Gastroesophageal sphincter (tissue), 4 donors: Measurements from ENCODE around the gene TMEM232. TPM values are rescaled to one million over a fixed set of nuclear protein-coding genes. Genes with fewer than 3 reads are reported as not detected.

ENCODE experiments used
- ATAC-seq: fragments of 150-250 bp; one replicate; pipeline ENCODE4 v1.9.1; 2016; ENCODE audit warnings: mild to moderate bottlenecking, moderate library complexity
- H3K27ac ChIP-seq, 4 donors: fragments of 200-600 bp; sonication (generic) in 3 of 4; 1 replicate in 3 of 4; 2 replicates in 1 of 4; pipeline ENCODE4 v1.5.1; 2016 to 2019
- H3K27me3 ChIP-seq: fragments of 200-600 bp; sonication (generic); one replicate; pipeline ENCODE4 v1.5.1; 2019
- H3K36me3 ChIP-seq, 2 donors: fragments of 200-600 bp; sonication (generic); one replicate each; pipeline ENCODE4 v1.5.1; 2019; ENCODE audit warnings: control low read depth in 1 of 2
- H3K4me1 ChIP-seq, 3 donors: fragments of 200-600 bp; sonication (generic); 1 replicate in 2 of 3; 2 replicates in 1 of 3; pipeline ENCODE4 v1.5.1; 2016 to 2019; ENCODE audit warnings: control low read depth in 2 of 3
- H3K4me3 ChIP-seq, 2 donors: fragments of 200-600 bp; sonication (generic); one replicate each; pipeline ENCODE4 v1.5.1; 2019; ENCODE audit warnings: mild to moderate bottlenecking in 1 of 2, moderate library complexity in 1 of 2
- H3K9me3 ChIP-seq, 3 donors: fragments of 200-600 bp; sonication (generic); one replicate each; pipeline ENCODE4 v1.5.1; 2017 to 2019; ENCODE audit warnings: control low read depth in 2 of 3
- EP300 ChIP-seq: sonication (generic); formaldehyde crosslinking; IDR thresholded peaks from one replicate; pipeline ENCODE4 v1.6.1; 2017; ENCODE audit warnings: antibody characterized with exemption, mild to moderate bottlenecking
- POLR2A ChIP-seq, 2 donors: fragments of 450-650 bp; IDR thresholded peaks; one replicate each; pipeline ENCODE4 v1.6.1; 2017; ENCODE audit warnings: antibody characterized with exemption in 2 of 2, mild to moderate bottlenecking in 2 of 2, moderate library complexity in 1 of 2
- POLR2AphosphoS5 ChIP-seq: sonication (generic); formaldehyde crosslinking; IDR thresholded peaks from one replicate; pipeline ENCODE4 v1.6.1; 2017; ENCODE audit warnings: antibody characterized with exemption
- WGBS, 2 donors: methylation state at CpG; one replicate each; pipeline ENCODE4 v1.1.5; 2018; ENCODE audit warnings: low coverage in 1 of 2; 5-methylcytosine and 5-hydroxymethylcytosine counted together
- total RNA-seq, 4 donors: library from RNA; depleted of rRNA; stranded (reverse); fragments of >200 nt; gene quantifications; one replicate each; pipeline ENCODE4 v1.1.0, GENCODE V29; 2016
- TF ChIP-seq, protein P1 (sequence below), 4 experiments: fragments of 200-600 bp in 2 of 4; fragments of 450-650 bp in 2 of 4; sonication (generic) in 1 of 4; IDR thresholded peaks; one replicate each; pipeline ENCODE4 v1.5.1; 2017 to 2019; ENCODE audit warnings: antibody characterized with exemption in 4 of 4, mild to moderate bottlenecking in 2 of 4, moderate library complexity in 2 of 4

TMEM232 gene
- total RNA-seq, 4 donors from 2014 or later: 2.2 to 5.1 (median 3.8) TPM

DNA sequence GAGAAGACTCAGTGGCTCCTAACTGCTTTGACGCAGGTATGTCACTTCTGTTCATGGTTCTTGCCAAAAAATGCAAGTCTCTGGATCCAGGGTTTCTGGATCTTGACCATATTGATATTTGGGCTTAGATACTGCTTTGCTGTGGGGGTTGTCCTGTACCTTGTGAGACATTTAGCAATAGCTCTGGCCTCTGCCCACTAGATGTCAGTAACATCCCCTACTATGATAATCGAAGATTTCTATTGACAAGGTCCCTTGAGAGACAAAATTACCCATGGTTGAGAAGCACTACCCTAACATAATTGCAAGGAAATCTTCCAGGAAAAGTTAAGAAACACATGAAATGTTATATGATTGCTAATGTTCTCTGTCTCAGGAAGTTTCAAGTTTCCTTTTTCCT, 285.4 kb downstream of the TMEM232 start:
- H3K4me1 ChIP-seq: no peaks in the 10 kb centered on the region
- H3K36me3 ChIP-seq: no peaks in the 10 kb centered on the region
- no peak overlapping the region for H3K4me3 ChIP-seq
- TF ChIP-seq POLR2A (IDR thresholded peaks at IDR 0.05) (no peak), EP300 (no peak), POLR2AphosphoS5 (no peak)
- TF ChIP-seq, protein P1, sequence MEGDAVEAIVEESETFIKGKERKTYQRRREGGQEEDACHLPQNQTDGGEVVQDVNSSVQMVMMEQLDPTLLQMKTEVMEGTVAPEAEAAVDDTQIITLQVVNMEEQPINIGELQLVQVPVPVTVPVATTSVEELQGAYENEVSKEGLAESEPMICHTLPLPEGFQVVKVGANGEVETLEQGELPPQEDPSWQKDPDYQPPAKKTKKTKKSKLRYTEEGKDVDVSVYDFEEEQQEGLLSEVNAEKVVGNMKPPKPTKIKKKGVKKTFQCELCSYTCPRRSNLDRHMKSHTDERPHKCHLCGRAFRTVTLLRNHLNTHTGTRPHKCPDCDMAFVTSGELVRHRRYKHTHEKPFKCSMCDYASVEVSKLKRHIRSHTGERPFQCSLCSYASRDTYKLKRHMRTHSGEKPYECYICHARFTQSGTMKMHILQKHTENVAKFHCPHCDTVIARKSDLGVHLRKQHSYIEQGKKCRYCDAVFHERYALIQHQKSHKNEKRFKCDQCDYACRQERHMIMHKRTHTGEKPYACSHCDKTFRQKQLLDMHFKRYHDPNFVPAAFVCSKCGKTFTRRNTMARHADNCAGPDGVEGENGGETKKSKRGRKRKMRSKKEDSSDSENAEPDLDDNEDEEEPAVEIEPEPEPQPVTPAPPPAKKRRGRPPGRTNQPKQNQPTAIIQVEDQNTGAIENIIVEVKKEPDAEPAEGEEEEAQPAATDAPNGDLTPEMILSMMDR (IDR thresholded peaks at IDR 0.05): no peak
- peaks cover 0 to 4% (median 0%) of the 10 kb centered on the region in 3 donors for H3K9me3 ChIP-seq
- no peak for ATAC-seq
- WGBS, 2 donors: 19 to 47% methylated on average over 2 of the region's 2 CpGs
- no peak overlapping the region for H3K27ac ChIP-seq
- H3K27me3 ChIP-seq: no peaks in the 10 kb centered on the region

DNA sequence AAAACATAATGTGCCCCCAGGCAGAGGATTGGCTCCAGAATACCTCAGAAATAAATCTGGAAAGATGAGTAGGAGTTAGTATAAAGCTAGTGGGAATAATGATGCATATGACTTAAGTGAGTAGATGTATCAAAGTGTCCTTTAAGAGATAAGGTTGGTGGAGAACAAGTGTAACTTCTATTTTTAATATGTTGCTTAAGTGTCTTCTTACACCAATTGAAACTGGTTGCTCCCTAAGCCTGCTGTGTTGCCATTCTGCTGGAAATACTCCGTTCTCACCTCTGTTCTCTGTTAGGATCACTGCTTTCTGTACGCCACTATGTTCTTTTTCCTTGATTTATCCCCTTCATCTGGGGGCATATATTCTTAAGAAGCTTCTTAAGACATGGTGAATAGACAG, 286.4 kb downstream of the TMEM232 start:
- Histone ChIP-seq H3K27ac (no peak overlapping the region), H3K4me1 (no peaks in the 10 kb centered on the region), H3K4me3 (no peak overlapping the region), H3K27me3 (no peaks in the 10 kb centered on the region), H3K36me3 (no peaks in the 10 kb centered on the region), H3K9me3 (peaks cover 0 to 4% (median 0%) of the 10 kb centered on the region in 3 donors)
- 87 to 88% methylated on average over 2 of the region's 2 CpGs for WGBS, 2 donors
- no peak for TF ChIP-seq EP300
- TF ChIP-seq, protein P1 (IDR thresholded peaks at IDR 0.05): no peak
- TF ChIP-seq POLR2AphosphoS5: no peak
- no peak for TF ChIP-seq POLR2A (IDR thresholded peaks at IDR 0.05)
- ATAC-seq: no peak

DNA sequence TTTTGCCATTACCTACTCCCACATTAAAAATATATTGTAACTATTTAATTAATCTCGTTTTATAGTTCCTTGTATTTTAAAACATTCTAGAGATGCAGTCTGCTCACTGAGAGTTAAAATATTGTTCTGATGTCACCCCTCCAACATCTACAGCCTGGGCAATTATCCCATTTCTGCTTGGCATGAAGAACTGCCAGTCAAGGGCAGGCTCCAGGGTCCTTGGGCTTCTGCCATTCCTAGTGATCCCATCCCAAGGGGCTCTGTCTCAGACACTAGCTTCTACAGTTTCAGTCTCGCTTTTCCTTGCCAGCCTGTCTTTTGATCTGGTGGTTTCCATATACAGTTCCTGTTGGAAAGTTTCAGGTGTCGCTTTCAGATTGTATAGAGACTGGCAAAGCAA, 287.2 kb downstream of the TMEM232 start:
- TF ChIP-seq, protein P1 (IDR thresholded peaks at IDR 0.05): no peak
- no peak for TF ChIP-seq EP300
- no peak for TF ChIP-seq POLR2AphosphoS5
- TF ChIP-seq POLR2A (IDR thresholded peaks at IDR 0.05): no peak
- H3K9me3 ChIP-seq: peaks cover 0 to 4% (median 0%) of the 10 kb centered on the region in 3 donors
- 35 to 56% methylated on average over 2 to 3 of the region's 3 CpGs for WGBS, 2 donors
- H3K27me3 ChIP-seq: no peaks in the 10 kb centered on the region
- no peak overlapping the region for H3K4me3 ChIP-seq
- ATAC-seq: no peak
- no peaks in the 10 kb centered on the region for H3K4me1 ChIP-seq
- H3K27ac ChIP-seq: no peak overlapping the region
- H3K36me3 ChIP-seq: no peaks in the 10 kb centered on the region

DNA sequence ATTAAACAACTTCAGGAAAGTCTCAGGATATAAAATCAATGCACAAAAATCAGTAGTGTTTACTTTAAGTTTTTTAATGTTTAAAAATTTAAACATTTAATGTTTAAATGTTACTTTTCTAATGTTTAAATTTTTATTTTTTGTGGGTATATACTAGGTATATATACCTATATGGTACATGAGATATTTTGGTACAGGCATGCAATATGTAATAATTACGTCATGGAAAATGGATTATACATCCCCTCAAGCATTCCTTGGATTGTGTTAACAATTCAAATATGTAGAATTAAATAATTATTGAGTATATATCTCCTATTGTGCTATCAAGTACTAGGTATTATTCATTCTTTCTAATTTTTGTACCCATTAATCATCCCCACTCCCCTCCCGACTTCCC, 291.3 kb downstream of the TMEM232 start:
- TF ChIP-seq, protein P1 (IDR thresholded peaks at IDR 0.05): no peak
- no peak for TF ChIP-seq POLR2AphosphoS5
- no peak for TF ChIP-seq POLR2A (IDR thresholded peaks at IDR 0.05)
- no peak for TF ChIP-seq EP300

DNA sequence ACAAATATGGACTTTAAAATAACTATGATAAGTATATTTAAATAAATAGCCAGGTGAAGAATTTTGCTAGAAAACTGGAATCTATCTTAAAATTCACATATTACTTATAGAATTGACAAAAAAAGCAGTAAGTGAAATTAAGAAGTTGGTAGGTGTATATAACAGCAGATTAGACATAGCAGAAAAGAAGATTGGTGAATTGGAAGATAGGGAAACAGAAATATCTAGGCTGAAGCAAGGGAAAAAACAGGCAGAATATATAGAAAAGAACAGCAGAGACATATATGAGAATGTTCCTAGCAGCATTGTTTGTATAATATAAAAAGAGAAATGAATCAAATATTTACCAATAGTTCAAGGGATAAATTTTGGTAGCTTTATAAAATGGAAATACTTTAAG, 294.9 kb downstream of the TMEM232 start:
- TF ChIP-seq, protein P1 (IDR thresholded peaks at IDR 0.05): no peak
- TF ChIP-seq EP300 (no peak), POLR2A (IDR thresholded peaks at IDR 0.05) (no peak), POLR2AphosphoS5 (no peak)
- Histone ChIP-seq H3K27me3 (no peaks in the 10 kb centered on the region), H3K4me1 (no peaks in the 10 kb centered on the region), H3K4me3 (no peak overlapping the region), H3K9me3 (peaks cover 0 to 3% (median 0%) of the 10 kb centered on the region in 3 donors), H3K27ac (no peak overlapping the region), H3K36me3 (no peaks in the 10 kb centered on the region)
- ATAC-seq: no peak

More for the DNA sequence above, 291.3 kb downstream of the TMEM232 start:
- 41 to 43% methylated on average over 2 of the region's 2 CpGs for WGBS, 2 donors
- H3K4me1 ChIP-seq: no peaks in the 10 kb centered on the region
- no peak overlapping the region for H3K4me3 ChIP-seq
- H3K27ac ChIP-seq: no peak overlapping the region
- peaks cover 0 to 4% (median 0%) of the 10 kb centered on the region in 3 donors for H3K9me3 ChIP-seq
- no peak for ATAC-seq
- H3K36me3 ChIP-seq: no peaks in the 10 kb centered on the region
- no peaks in the 10 kb centered on the region for H3K27me3 ChIP-seq
